SK-N-SH (cell line): Measurements from ENCODE around the gene FRMPD4. TPM values are rescaled to one million over a fixed set of nuclear protein-coding genes. Genes with fewer than 3 reads are reported as not detected.

Source experiments
- CTCF ChIA-PET: fragments of 300-600, 350-600 bp; formaldehyde crosslinking; extraction: SDS; loops from one replicate; lab custom pipeline; 2021; lab: Yijun Ruan, JAX
- POLR2A ChIA-PET: fragments of 350-600 bp; sonication (Branson Sonifier 250); formaldehyde crosslinking; extraction: SDS; loops from one replicate; lab custom pipeline; 2020; ENCODE audit warnings: antibody characterized with exemption, inconsistent platforms; lab: Yijun Ruan, JAX
- DNase-seq: peaks from one replicate; pipeline ENCODE4 v3.0.0; 2012
- H2AFZ ChIP-seq: fragments of 200-600 bp; sonication (generic); 2 replicates; pipeline ENCODE4 v1.8.1; 2016; ENCODE audit warnings: antibody characterized with exemption, mild to moderate bottlenecking, low read depth
- H3F3A ChIP-seq: fragments of 200-600 bp; sonication (generic); replicated peaks from 2 replicates; pipeline ENCODE3; 2016; ENCODE audit warnings: antibody characterized with exemption, mild to moderate bottlenecking; ENCODE audit not compliant: insufficient read depth
- H3K27ac ChIP-seq, 2 experiments: fragments of 200-500 bp in 1 of 2; fragments of 200-600 bp in 1 of 2; sonication (Bioruptor generic) in 1 of 2; sonication (generic), shearing (Covaris generic) in 1 of 2; 2 replicates each; pipeline versions ENCODE4 v1.5.1 to v1.6.1; 2014 to 2016; ENCODE audit warnings: low read depth in 2 of 2, inconsistent platforms in 1 of 2, low read length in 1 of 2, mild to moderate bottlenecking in 1 of 2, mixed read lengths in 1 of 2
- H3K27me3 ChIP-seq: fragments of 200-600 bp; sonication (generic), shearing (Covaris generic); 2 replicates; pipeline ENCODE4 v1.6.1; 2016; ENCODE audit warnings: mixed run types; ENCODE audit not compliant: insufficient read depth
- H3K36me3 ChIP-seq, 2 experiments: fragments of 200-500 bp in 1 of 2; fragments of 200-600 bp in 1 of 2; sonication (Bioruptor generic) in 1 of 2; sonication (generic) in 1 of 2; replicated peaks in 1 of 2; 2 replicates each; pipeline versions ENCODE3 to v1.5.1; 2014 to 2016; ENCODE audit warnings: low read length in 1 of 2, mild to moderate bottlenecking in 1 of 2; ENCODE audit not compliant: insufficient read depth in 2 of 2, control insufficient read depth in 1 of 2
- H3K4me1 ChIP-seq, 2 experiments: fragments of 200-500 bp in 1 of 2; fragments of 200-600 bp in 1 of 2; sonication (Bioruptor generic) in 1 of 2; sonication (generic), shearing (Covaris generic) in 1 of 2; 2 replicates each; pipeline versions ENCODE4 v1.5.1 to v1.6.1; 2014 to 2016; ENCODE audit warnings: low read depth in 1 of 2, low read length in 1 of 2, mixed run types in 1 of 2; ENCODE audit not compliant: insufficient read depth in 2 of 2, control insufficient read depth in 1 of 2
- H3K4me2 ChIP-seq: fragments of 200-600 bp; sonication (generic), shearing (Covaris generic); 2 replicates; pipeline ENCODE4 v1.6.1; 2017; ENCODE audit warnings: mixed run types
- H3K4me3 ChIP-seq, 2 experiments: fragments of 200-500 bp in 1 of 2; fragments of 200-600 bp in 1 of 2; sonication (Bioruptor generic) in 1 of 2; sonication (generic), shearing (Covaris generic) in 1 of 2; 2 replicates each; pipeline versions ENCODE4 v1.5.1 to v1.8.1; 2014 to 2016; ENCODE audit warnings: low read depth in 2 of 2, inconsistent platforms in 1 of 2, low read length in 1 of 2, mild to moderate bottlenecking in 1 of 2, mixed read lengths in 1 of 2, moderate library complexity in 1 of 2
- H3K79me2 ChIP-seq: fragments of 200-600 bp; sonication (generic); 2 replicates; pipeline ENCODE4 v1.8.1; 2017; ENCODE audit warnings: mild to moderate bottlenecking; ENCODE audit not compliant: insufficient read depth
- H3K9ac ChIP-seq: fragments of 200-600 bp; sonication (generic); 2 replicates; pipeline ENCODE4 v1.6.1; 2017; ENCODE audit warnings: mixed run types
- H3K9me2 ChIP-seq: fragments of 200-600 bp; sonication (generic); 2 replicates; pipeline ENCODE4 v1.6.1; 2017; ENCODE audit warnings: mixed run types
- H3K9me3 ChIP-seq: fragments of 200-600 bp; sonication (generic); 2 replicates; pipeline ENCODE4 v1.6.1; 2017; ENCODE audit warnings: mixed run types, mild to moderate bottlenecking, moderate library complexity
- H4K20me1 ChIP-seq: fragments of 200-600 bp; sonication (generic); 2 replicates; pipeline ENCODE4 v1.6.1; 2017; ENCODE audit warnings: mild to moderate bottlenecking, mixed run types; ENCODE audit not compliant: insufficient read depth
- CHD2 ChIP-seq: fragments of 150-350 bp; IDR thresholded peaks from 2 replicates; pipeline ENCODE4 v1.6.1; 2018; ENCODE audit warnings: low read length; ENCODE audit not compliant: partially characterized antibody
- ELF1 ChIP-seq: IDR thresholded peaks from 2 replicates; pipeline ENCODE4 v1.4.0; 2012
- EP300 ChIP-seq, 2 experiments: IDR thresholded peaks; 2 replicates each; pipeline versions ENCODE4 v1.4.0 to v1.6.1; 2012; ENCODE audit warnings: borderline replicate concordance in 1 of 2, low read depth in 1 of 2, low read length in 1 of 2
- EZH2phosphoT487 ChIP-seq: fragments of 200-600 bp; sonication (generic); IDR thresholded peaks from 2 replicates; pipeline ENCODE4 v1.6.1; 2017; ENCODE audit warnings: low read depth, mixed run types, mild to moderate bottlenecking, antibody characterized with exemption, moderate library complexity, borderline replicate concordance
- FOSL2 ChIP-seq: IDR thresholded peaks from 2 replicates; pipeline ENCODE4 v1.4.0; 2012; ENCODE audit warnings: low read depth, mild to moderate bottlenecking, moderate library complexity, borderline replicate concordance
- FOXJ3 ChIP-seq: sonication (generic); formaldehyde crosslinking; IDR thresholded peaks from 2 replicates; pipeline ENCODE4 v1.5.1; 2020; ENCODE audit warnings: mild to moderate bottlenecking, missing genetic modification reagents
- FOXM1 ChIP-seq: IDR thresholded peaks from 2 replicates; pipeline ENCODE4 v1.4.0; 2012; ENCODE audit warnings: low read depth, mild to moderate bottlenecking
- GABPA ChIP-seq: IDR thresholded peaks from 2 replicates; pipeline ENCODE4 v1.4.0; 2012; ENCODE audit warnings: low read depth, mild to moderate bottlenecking
- GATA2 ChIP-seq: sonication (generic); formaldehyde crosslinking; IDR thresholded peaks from 2 replicates; pipeline ENCODE4 v1.5.0; 2020; ENCODE audit warnings: mild to moderate bottlenecking, missing genetic modification reagents
- JUND ChIP-seq: IDR thresholded peaks from 2 replicates; pipeline ENCODE4 v1.4.0; 2012
- MEF2A ChIP-seq: IDR thresholded peaks from 2 replicates; pipeline ENCODE4 v1.4.0; 2012; ENCODE audit warnings: low read depth, borderline replicate concordance
- MXI1 ChIP-seq: IDR thresholded peaks from 2 replicates; pipeline ENCODE4 v1.6.1; 2012; ENCODE audit warnings: mild to moderate bottlenecking, low read depth, low read length, improper control_type of control experiment
- NFIC ChIP-seq: IDR thresholded peaks from 2 replicates; pipeline ENCODE4 v1.4.0; 2012; ENCODE audit warnings: borderline replicate concordance
- PBX3 ChIP-seq: IDR thresholded peaks from 2 replicates; pipeline ENCODE4; 2012
- POLR2AphosphoS5 ChIP-seq: IDR thresholded peaks from 2 replicates; pipeline ENCODE4 v1.6.1; 2012; ENCODE audit warnings: low read depth, low read length
- RAD21 ChIP-seq: IDR thresholded peaks from 2 replicates; pipeline ENCODE4 v1.6.1; 2012; ENCODE audit warnings: mild to moderate bottlenecking, low read length
- RFX5 ChIP-seq: IDR thresholded peaks from 2 replicates; pipeline ENCODE4 v1.6.1; 2012; ENCODE audit warnings: mild to moderate bottlenecking, improper control_type of control experiment, low read length
- RXRA ChIP-seq: IDR thresholded peaks from 2 replicates; pipeline ENCODE4 v1.4.0; 2012; ENCODE audit warnings: low read depth, mild to moderate bottlenecking, borderline replicate concordance
- TAF1 ChIP-seq: IDR thresholded peaks from 2 replicates; pipeline ENCODE4 v1.6.1; 2012; ENCODE audit warnings: low read depth, mild to moderate bottlenecking, low read length, moderate library complexity, borderline replicate concordance
- TCF12 ChIP-seq: IDR thresholded peaks from 2 replicates; pipeline ENCODE4 v1.4.0; 2012
- USF1 ChIP-seq: IDR thresholded peaks from 2 replicates; pipeline ENCODE4 v1.4.0; 2012; ENCODE audit warnings: low read depth, borderline replicate concordance
- YY1 ChIP-seq: IDR thresholded peaks from 2 replicates; pipeline ENCODE4 v1.4.0; 2012; ENCODE audit warnings: low read depth, mild to moderate bottlenecking
- WGBS: methylation state at CpG from one replicate; pipeline ENCODE4 v1.1.6; 2017; ENCODE audit warnings: low lambda C conversion rate; 5-methylcytosine and 5-hydroxymethylcytosine counted together
- polyA plus RNA-seq, 3 experiments: library from polyadenylated mRNA; depleted of rRNA; stranded (reverse); fragments of >200 nt; gene quantifications; 2 replicates each; pipeline ENCODE4 v1.2.3, GENCODE V29; 2012
- TF ChIP-seq, protein P1 (sequence below): IDR thresholded peaks from 2 replicates; pipeline ENCODE4 v1.4.0; 2012; ENCODE audit warnings: low read depth
- TF ChIP-seq, protein P2 (sequence below): IDR thresholded peaks from 2 replicates; pipeline ENCODE4 v1.4.0; 2012; ENCODE audit warnings: low read depth, borderline replicate concordance

FRMPD4 gene
- polyA plus RNA-seq, 1 of the 3 experiments (the other 2 are of a cell fraction) = not detected

DNA sequence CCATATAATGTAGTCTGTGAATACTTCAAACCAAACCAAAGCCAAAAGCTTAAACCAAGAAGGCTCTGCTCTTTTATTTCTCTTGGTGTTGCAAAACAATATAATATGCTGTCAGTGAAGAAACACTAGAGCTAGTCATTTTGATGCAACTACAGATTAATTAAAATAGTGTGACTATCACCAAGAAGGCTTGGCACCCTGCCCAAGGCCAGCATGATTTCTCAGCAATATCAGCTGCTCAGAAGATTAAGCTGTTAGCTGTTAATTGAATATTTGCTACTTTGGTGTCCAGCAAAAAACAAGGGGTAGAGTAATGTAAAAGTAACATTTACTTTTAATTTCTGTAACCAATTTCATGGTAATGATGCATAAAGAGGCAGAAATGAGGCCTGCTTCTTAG is 548.1 kb downstream of the FRMPD4 start:
- POLR2A ChIA-PET = no interaction called here
- CTCF ChIA-PET = interaction anchor here (0.8 to 1.6 kb wide), 2 partner anchors 9 to 85 kb away, joined by 3 read pairs; no protein-coding TSS in a partner anchor

GRCh38 chrX:12690646-12691045 is 552.4 kb downstream of the FRMPD4 start:
- no peak overlapping the region for H3K9ac ChIP-seq
- H3K36me3 ChIP-seq = no peaks in the 10 kb centered on the region
- H3K4me2 ChIP-seq = no peak overlapping the region
- POLR2A ChIA-PET = no interaction called here
- WGBS = 2% methylated on average over 3 of the region's 3 CpGs
- H3K27ac ChIP-seq = no peak overlapping the region
- H3K9me3 ChIP-seq = no peaks in the 10 kb centered on the region
- no peak overlapping the region for H3K4me3 ChIP-seq
- H3K79me2 ChIP-seq = no peaks in the 10 kb centered on the region
- H4K20me1 ChIP-seq = no peaks in the 10 kb centered on the region
- H2AFZ ChIP-seq = no peak overlapping the region
- peaks cover 2% of the 10 kb centered on the region; the same call in 1 of the 2 replicates for H3K27me3 ChIP-seq
- DNase-seq = no peak
- no peaks in the 10 kb centered on the region for H3K9me2 ChIP-seq
- no peaks in the 10 kb centered on the region for H3K4me1 ChIP-seq
- no peaks in the 10 kb centered on the region for H3F3A ChIP-seq
- CTCF ChIA-PET = interaction anchor here (3.1 kb wide), 1 partner anchor 11 kb away, joined by 18 read pairs; no protein-coding TSS in a partner anchor
- TF ChIP-seq MXI1 (no peak), TCF12 (no peak), ELF1 (no peak), NFIC (no peak), RXRA (no peak), CHD2 (no peak), JUND (no peak), EP300 (IDR thresholded peaks at IDR 0.05; ENCODE audit: borderline replicate concordance in 1 of 2, low read depth in 1 of 2, low read length in 1 of 2) (no peak), POLR2AphosphoS5 (no peak), RFX5 (no peak), EZH2phosphoT487 (no peak), FOXJ3 (CRISPR knock-in tag) (no peak), MEF2A (no peak), RAD21 (no peak), FOSL2 (no peak)
- TF ChIP-seq, protein P1, sequence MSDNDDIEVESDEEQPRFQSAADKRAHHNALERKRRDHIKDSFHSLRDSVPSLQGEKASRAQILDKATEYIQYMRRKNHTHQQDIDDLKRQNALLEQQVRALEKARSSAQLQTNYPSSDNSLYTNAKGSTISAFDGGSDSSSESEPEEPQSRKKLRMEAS = no peak
- TF ChIP-seq, protein P2, sequence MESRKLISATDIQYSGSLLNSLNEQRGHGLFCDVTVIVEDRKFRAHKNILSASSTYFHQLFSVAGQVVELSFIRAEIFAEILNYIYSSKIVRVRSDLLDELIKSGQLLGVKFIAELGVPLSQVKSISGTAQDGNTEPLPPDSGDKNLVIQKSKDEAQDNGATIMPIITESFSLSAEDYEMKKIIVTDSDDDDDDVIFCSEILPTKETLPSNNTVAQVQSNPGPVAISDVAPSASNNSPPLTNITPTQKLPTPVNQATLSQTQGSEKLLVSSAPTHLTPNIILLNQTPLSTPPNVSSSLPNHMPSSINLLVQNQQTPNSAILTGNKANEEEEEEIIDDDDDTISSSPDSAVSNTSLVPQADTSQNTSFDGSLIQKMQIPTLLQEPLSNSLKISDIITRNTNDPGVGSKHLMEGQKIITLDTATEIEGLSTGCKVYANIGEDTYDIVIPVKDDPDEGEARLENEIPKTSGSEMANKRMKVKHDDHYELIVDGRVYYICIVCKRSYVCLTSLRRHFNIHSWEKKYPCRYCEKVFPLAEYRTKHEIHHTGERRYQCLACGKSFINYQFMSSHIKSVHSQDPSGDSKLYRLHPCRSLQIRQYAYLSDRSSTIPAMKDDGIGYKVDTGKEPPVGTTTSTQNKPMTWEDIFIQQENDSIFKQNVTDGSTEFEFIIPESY = no peak

More for the DNA sequence above, 548.1 kb downstream of the FRMPD4 start:
- peaks cover 6% of the 10 kb centered on the region; the same call in 1 of the 2 replicates for H3K27me3 ChIP-seq
- H2AFZ ChIP-seq = no peak overlapping the region
- TF ChIP-seq GABPA (no peak), RXRA (no peak), EP300 (IDR thresholded peaks at IDR 0.05; ENCODE audit: borderline replicate concordance in 1 of 2, low read depth in 1 of 2, low read length in 1 of 2) (no peak), POLR2AphosphoS5 (no peak), YY1 (no peak), GATA2 (no peak), USF1 (no peak), PBX3 (no peak), ELF1 (no peak), CHD2 (no peak), RFX5 (no peak), FOXM1 (no peak), TAF1 (no peak), RAD21 (no peak)
- TF ChIP-seq, protein P1 = no peak
- H3K36me3 ChIP-seq = no peaks in the 10 kb centered on the region
- no peaks in the 10 kb centered on the region for H3K4me1 ChIP-seq
- no peak for DNase-seq
- no peak overlapping the region for H3K4me3 ChIP-seq
- H4K20me1 ChIP-seq = no peaks in the 10 kb centered on the region
- no peaks in the 10 kb centered on the region for H3F3A ChIP-seq
- no peaks in the 10 kb centered on the region for H3K79me2 ChIP-seq
- H3K4me2 ChIP-seq = no peak overlapping the region
- H3K9ac ChIP-seq = no peak overlapping the region
- H3K27ac ChIP-seq = no peak overlapping the region
- no peaks in the 10 kb centered on the region for H3K9me2 ChIP-seq
- no peaks in the 10 kb centered on the region for H3K9me3 ChIP-seq
